Measurements from ENCODE around the gene EDN3.

Gene EDN3

GRCh38 chr20:59300333-59301081, at the start of gene EDN3:
TSS of gene EDN3 (plus strand) at chr20:59300611. CDS start at chr20:59300813, 202 bp downstream.
- no peak for DNase-seq

DNA sequence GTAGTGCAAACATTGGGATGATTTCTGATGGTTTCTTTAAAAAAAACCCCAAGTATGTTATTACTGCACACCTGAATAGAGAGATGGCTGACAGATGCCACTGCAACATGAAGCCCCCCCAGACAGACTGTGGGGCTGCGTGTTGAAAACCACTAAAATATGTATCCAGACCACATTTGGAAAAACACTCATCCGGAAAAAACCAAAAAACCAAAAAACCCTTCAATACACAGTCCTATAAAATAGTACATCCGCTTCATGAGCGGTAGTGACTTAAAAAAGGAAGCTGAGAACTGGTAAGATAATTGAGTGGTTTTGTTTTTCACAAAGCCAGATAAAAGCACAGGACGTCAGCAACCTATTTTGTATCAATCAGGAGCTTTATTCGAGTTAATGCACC, 47.1 kb upstream of the EDN3 start:
- no peak for DNase-seq

DNA sequence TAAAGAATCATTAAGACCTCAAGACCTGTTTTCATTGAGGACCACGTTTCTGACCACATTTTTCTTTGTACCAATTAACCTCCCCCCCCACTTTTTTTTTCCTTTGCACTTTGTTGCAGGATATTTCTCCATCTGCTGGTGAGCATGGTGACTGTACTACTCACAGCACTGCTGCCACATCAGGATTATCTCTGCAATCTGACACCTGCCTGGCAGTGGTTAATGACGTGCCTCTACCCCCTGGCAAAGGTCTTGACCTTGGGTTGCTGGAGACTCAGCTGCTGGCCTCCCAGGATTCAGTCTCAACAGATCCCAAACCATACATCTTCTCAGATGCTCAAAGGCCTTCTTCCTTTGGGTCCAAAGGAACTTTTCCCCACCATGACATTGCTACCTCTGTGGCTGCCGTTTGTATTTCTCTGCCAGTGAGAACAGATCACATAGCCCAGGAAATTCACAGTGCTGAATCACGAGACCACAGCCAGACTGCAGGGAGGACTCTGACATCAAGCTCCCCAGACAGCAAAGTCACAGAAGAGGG, 46.6 kb upstream of the EDN3 start:
- DNase-seq = peak; percentile 14

DNA sequence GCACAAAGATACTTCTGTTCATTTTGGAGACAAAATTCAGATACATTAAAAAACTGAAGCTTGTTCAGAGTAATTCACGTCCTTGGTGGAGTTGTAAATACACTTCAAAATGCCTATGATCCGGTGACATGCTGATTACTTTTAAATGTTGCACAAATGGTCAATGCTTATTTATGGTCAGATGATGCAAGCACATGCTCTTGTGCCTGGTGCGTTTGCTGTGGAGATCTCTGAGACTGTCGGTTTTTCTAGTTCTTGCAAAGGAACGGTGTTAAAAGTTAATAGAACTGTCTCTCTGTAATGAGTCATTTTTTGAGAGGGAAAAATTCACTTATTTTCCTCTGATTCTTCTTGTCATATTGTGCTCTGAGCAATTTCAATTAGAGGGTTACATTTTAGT, 45.2 kb upstream of the EDN3 start:
- no peak for DNase-seq

DNA sequence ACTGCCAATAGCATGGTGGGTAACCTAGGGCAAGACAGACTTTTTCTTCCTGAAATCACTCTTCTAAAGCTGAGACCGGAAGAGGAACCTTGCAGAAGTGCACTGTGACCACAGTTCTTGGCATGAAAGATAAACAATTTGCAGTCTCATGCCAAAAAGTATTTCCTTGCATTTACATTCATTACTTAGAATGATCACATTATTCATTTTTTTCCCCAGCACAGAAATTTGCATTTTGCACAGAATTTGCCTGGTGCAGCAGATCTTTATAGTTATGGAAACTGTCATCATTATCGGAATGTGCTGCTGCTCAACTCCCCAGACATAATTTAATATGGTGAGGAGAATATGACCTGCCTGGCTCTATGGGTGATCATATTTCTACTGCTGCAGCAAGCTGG, 42.2 kb upstream of the EDN3 start:
- DNase-seq = no peak

DNA sequence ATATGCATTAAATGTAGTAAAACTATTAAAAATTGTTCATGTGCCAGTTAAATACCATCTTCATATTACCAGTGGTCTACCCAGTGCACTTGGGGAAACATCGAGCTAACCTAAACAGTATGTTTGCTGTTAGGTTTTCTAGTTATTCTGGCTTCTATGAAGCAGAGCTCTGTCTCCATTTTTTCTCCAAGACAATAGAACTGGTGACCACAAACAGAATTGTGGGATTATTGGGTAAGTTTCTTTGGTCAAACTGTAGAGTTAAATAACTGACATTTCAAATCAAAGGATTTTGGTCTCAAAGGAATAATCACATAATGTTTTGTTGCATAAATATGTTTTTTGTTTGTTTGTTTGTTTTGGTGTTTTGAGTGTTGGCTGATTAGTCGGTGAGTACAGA, 40.5 kb upstream of the EDN3 start:
- DNase-seq = no peak

DNA sequence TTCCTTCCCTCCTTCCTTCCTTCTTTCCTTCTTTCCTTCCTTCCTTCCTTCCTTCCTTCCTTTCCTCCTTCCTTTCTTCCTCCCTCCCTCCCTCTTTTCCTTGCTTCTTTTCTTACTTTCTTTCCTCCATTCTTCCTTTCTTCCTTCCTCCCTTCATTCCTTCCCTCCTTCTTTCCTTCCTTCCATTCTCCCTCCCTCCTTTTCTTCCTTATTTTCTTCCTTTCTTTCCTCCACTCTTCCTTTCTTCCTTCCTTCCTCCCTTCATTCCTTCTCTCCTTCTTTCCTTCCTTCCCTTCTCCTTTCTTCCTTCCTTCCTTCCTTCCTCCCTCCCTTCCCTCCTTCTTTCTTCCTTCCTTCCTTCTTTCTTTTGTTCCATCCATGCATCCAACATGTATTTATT, 35.1 kb upstream of the EDN3 start:
- no peak for DNase-seq

GRCh38 chr20:59268870-59269269, 31.5 kb upstream of the EDN3 start:
- DNase-seq = no peak

GRCh38 chr20:59269411-59270025, 30.9 kb upstream of the EDN3 start:
- DNase-seq = no peak

GRCh38 chr20:59270380-59270779, 30.0 kb upstream of the EDN3 start:
- no peak for DNase-seq

GRCh38 chr20:59273739-59274357, 26.6 kb upstream of the EDN3 start:
- DNase-seq = no peak

- no peak for DNase-seq
Measured at GRCh38 chr20:59276938-59277337, 23.5 kb upstream of the EDN3 start.

DNA sequence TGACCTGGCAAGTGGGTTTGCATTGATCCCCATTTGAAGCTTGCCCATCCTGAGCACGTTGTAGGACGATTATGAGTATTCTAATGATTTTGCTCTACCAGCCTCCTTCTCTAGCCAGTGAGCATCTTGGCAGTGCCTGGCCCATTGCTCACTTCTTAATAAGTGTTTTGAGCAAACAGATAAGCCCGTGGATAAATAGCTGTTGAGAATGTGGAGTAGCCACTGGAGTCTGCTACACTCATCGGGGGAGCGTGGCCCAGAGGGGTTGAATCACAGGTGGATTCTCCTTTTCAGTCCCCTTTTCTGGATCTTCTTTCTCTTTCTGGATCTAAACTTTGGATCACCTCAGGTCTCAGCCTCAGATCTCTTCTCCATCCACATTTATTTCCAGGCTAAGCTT, 15.9 kb upstream of the EDN3 start:
- DNase-seq = no peak

GRCh38 chr20:59289994-59290393, 10.4 kb upstream of the EDN3 start:
- DNase-seq = no peak

DNA sequence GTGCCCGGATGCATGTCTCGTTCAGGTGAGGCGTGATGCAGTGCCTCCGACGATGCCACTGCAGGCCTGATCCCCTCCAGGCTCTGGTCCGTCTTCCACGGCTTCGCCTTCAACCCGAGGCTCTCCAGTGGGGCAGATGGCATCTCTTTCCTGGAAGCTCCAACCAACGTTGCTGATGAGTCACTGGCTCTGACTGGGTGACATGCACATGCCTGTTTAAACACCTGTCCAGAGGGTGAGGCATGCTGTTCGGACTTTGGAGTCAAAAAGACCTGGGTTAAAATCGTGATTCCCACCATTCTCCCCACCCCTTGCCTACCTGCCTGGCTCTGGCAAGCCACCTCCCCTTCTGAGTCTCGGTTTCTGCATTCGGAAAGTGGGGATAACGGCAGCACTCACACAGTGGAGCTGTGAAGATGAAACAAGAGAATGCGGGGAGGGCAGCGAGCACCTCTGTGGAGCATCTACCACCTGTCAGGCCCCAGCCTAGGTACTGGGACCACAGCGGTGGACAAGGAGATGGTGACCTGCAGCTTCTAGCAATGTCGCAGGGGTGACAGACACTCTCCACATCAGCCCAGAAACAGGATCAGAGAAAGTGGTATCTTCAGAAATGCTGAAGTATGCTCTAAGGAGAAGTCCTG, 8.5 kb upstream of the EDN3 start:
- no peak for DNase-seq

DNA sequence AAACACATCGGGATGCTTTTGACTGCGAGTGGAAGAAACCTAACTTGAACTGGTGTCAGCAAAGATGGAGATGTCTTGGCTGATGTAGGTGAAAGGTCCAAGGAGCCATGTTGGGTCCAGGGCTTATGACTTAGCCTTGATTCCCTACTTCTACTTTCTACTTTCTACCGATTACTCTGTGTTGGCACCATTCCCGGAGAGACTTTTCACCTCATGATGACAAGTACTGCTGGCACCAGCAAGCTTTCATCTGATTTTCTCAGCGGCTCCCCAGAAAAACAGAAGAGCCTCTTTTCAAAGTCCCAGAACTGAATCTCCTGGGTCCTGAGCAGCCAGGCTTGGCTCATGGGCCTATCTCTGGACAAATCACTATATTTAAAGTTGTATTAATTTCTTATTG, 4.9 kb upstream of the EDN3 start:
- DNase-seq = no peak

DNA sequence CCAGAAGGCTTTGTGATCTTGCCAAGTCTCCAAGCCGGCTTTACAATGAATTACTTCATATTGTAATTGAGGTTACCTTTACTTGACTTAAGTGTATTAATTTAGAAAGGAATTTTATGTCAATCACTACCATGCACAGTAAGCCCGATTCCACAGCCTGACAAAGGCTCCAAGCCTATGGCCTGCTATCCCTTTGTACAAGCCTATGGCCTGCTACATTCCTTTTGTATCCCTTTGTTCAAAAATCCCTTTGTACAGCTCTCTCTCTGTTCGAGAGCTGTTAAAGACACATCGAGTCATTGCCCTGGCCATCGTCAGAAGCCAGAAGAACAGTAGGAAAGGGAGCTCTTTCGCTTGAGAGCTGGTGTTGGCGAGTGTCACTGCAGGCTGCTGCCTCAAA, 2.7 kb upstream of the EDN3 start:
- no peak for DNase-seq

DNA sequence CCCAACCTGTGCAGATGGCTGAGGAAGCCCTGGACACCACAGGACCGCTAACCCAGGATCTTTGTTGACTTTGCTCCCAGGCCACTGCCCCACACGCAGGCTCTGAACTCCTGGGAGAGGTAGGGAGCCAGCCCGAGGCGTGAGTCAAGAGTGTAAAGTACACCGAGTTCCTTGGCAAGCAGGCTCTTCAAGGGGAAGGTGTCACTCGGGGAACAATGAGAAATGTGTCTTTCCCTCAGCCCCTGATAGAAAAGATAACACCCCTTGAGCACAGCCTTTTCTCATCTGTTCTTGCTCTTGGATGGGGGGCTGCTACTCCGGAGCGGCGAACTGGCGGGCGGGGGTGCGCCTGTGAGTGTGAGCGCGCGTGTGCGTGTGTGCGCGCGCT, 472 bp upstream of the EDN3 start:
- no peak for DNase-seq

- DNase-seq = no peak
Measured at GRCh38 chr20:59301343-59302007, 1.1 kb downstream of the EDN3 start.

DNA sequence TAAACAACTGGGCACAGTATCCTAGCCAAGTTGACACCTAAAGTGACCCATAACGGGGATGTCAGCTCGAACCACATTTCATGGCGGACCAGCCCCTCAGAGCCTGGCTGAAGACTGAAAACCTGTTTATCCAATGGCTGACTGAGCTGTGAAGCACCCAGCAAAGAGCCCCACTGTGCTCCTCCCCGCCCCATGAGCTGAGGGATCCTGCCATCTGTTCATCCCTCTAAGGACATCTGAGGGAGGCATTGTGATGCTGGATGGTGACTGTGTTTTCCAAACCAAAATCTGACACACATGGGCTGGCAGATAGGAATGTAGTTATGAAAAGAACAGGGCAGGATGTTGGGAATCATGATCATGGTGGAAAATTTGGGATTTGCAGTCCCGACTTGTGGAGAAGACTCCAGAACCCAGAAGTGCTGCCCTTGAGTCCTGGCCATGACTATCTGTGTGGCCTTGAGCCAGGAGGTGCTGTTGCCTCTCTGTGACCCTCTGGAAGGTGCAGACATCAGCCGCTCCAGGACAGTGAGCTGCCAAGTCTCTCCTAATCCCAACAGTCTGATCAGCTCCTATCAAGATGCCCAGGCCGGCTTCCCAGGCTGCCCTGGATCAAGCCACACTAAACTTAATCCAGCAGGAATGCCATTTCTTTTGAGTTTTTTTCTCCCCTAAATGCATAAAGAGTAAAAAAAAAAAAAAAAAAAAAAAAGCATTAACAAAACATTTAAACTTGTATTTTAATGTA, 5.7 kb downstream of the EDN3 start:
- DNase-seq = no peak

GRCh38 chr20:59307270-59307669, 6.9 kb downstream of the EDN3 start:
- DNase-seq = no peak

GRCh38 chr20:59308493-59309201, 8.2 kb downstream of the EDN3 start:
- no peak for DNase-seq

Data from activated naive CD4-positive, alpha-beta T cell treated with anti-CD3 and anti-CD28 coated beads, Interleukin-2, amount 50 U/mL, for 16 hours (primary cell).